Peyer's patch (tissue), 4 donors: Measurements from ENCODE around the gene CAMKK1. TPM values are rescaled to one million over a fixed set of nuclear protein-coding genes. Genes with fewer than 3 reads are reported as not detected.

Experiments
- DNase-seq, 3 donors: peaks; one replicate each; pipeline ENCODE4 v3.0.0-alpha.2; 2017 to 2019
- H3K27ac ChIP-seq, 4 donors: fragments of 200-600 bp; sonication (generic); one replicate each; pipeline ENCODE4 v1.5.1; 2016 to 2019
- H3K27me3 ChIP-seq, 2 donors: fragments of 200-600 bp; sonication (generic); one replicate each; pipeline ENCODE4 v1.5.1; 2019
- H3K36me3 ChIP-seq, 3 donors: fragments of 200-600 bp; sonication (generic); one replicate each; pipeline ENCODE4 v1.5.1; 2016 to 2019
- H3K4me1 ChIP-seq, 4 donors: fragments of 200-600 bp; sonication (generic); one replicate each; pipeline ENCODE4 v1.5.1; 2016 to 2019
- H3K4me3 ChIP-seq, 4 donors: fragments of 200-600 bp; sonication (generic); 1 replicate in 3 of 4; 2 replicates in 1 of 4; pipeline ENCODE4 v1.5.1; 2016 to 2019; ENCODE audit warnings: mild to moderate bottlenecking in 1 of 4
- H3K9me3 ChIP-seq, 4 donors: fragments of 200-600 bp; sonication (generic); one replicate each; pipeline ENCODE4 v1.5.1; 2016 to 2019; ENCODE audit warnings: mild to moderate bottlenecking in 1 of 4
- CTCF ChIP-seq, 6 experiments: fragments of 450-650 bp in 4 of 6; fragments of 200-600 bp in 2 of 6; sonication (generic) in 1 of 6; IDR thresholded peaks; one replicate each; pipeline ENCODE4 v1.5.1; 2017 to 2019; ENCODE audit warnings: antibody characterized with exemption in 6 of 6, mild to moderate bottlenecking in 3 of 6, moderate library complexity in 1 of 6
- POLR2A ChIP-seq, 2 donors: fragments of 450-650 bp; IDR thresholded peaks; one replicate each; pipeline ENCODE4 v1.5.1; 2017; ENCODE audit warnings: antibody characterized with exemption in 2 of 2, mild to moderate bottlenecking in 2 of 2, moderate library complexity in 2 of 2
- total RNA-seq, 4 donors: library from RNA; depleted of rRNA; stranded (reverse); fragments of >200 nt; gene quantifications; one replicate each; pipeline ENCODE4 v1.1.0, GENCODE V29; 2016

The CAMKK1 gene
- total RNA-seq, 4 donors from 2014 or later: 2.5 to 13.2 (median 4.6) TPM

GRCh38 chr17:3915995-3916696 is 23.3 kb upstream of the CAMKK1 start, which contains the start of gene P2RX1:
P2RX1 (minus strand) TSS chr17:3916465; CDS start chr17:3916225, 240 bp downstream.
- peaks cover 0 to 43% (median 22%) of the 10 kb centered on the region in 4 donors for H3K4me1 ChIP-seq
- peak within 1 kb of the TSS; percentile 74 to 85 (median 80) for H3K27ac ChIP-seq
- peak within 1 kb of the TSS in 3 of 4 donors; percentile 31 to 34 (median 34) for H3K4me3 ChIP-seq
- no peaks in the 10 kb centered on the region for H3K27me3 ChIP-seq
- no peak for TF ChIP-seq POLR2A (IDR thresholded peaks at IDR 0.05)
- TF ChIP-seq CTCF (IDR thresholded peaks at IDR 0.05): no peak
- H3K36me3 ChIP-seq: no peaks in the 10 kb centered on the region
- peak in 2 of 3 donors; percentile 72 to 81 for DNase-seq
- no peaks in the 10 kb centered on the region for H3K9me3 ChIP-seq

- H3K4me3 ChIP-seq: peak overlapping the region in 3 of 4 donors; percentile 31 to 34 (median 34)
- no peak for TF ChIP-seq POLR2A (IDR thresholded peaks at IDR 0.05)
- no peaks in the 10 kb centered on the region for H3K36me3 ChIP-seq
- H3K9me3 ChIP-seq: no peaks in the 10 kb centered on the region
- H3K4me1 ChIP-seq: peaks cover 0 to 44% (median 22%) of the 10 kb centered on the region in 4 donors
- H3K27me3 ChIP-seq: no peaks in the 10 kb centered on the region
- DNase-seq: peak in 1 of 3 donors; percentile 32
- H3K27ac ChIP-seq: peak overlapping the region; percentile 74 to 85 (median 80)
Measured at GRCh38 chr17:3915581-3915994, 22.7 kb upstream of the CAMKK1 start.

- H3K9me3 ChIP-seq: no peaks in the 10 kb centered on the region
- H3K4me1 ChIP-seq: peaks cover 0 to 46% (median 22%) of the 10 kb centered on the region in 4 donors
- H3K27ac ChIP-seq: peak overlapping the region; percentile 74 to 85 (median 80)
- H3K4me3 ChIP-seq: peak overlapping the region in 2 of 4 donors; percentile 31 to 34
- no peak for TF ChIP-seq POLR2A (IDR thresholded peaks at IDR 0.05)
- H3K36me3 ChIP-seq: no peaks in the 10 kb centered on the region
- DNase-seq: peak in 2 of 3 donors; percentile 88 to 91
- no peaks in the 10 kb centered on the region for H3K27me3 ChIP-seq
Measured at GRCh38 chr17:3914312-3914670, 21.4 kb upstream of the CAMKK1 start.

- no peaks in the 10 kb centered on the region for H3K27me3 ChIP-seq
- DNase-seq: peak; percentile 86 to 92 (median 88)
- H3K4me1 ChIP-seq: peaks cover 0 to 46% (median 21%) of the 10 kb centered on the region in 4 donors
- H3K27ac ChIP-seq: peak overlapping the region; percentile 74 to 85 (median 80)
- no peaks in the 10 kb centered on the region for H3K36me3 ChIP-seq
- TF ChIP-seq CTCF (IDR thresholded peaks at IDR 0.05) (peak; percentile 95 to 98 (median 98)), POLR2A (IDR thresholded peaks at IDR 0.05) (no peak)
- no peaks in the 10 kb centered on the region for H3K9me3 ChIP-seq
- peak overlapping the region in 2 of 4 donors; percentile 31 to 34 for H3K4me3 ChIP-seq
Measured at GRCh38 chr17:3913531-3914311, 20.9 kb upstream of the CAMKK1 start.

GRCh38 chr17:3912827-3913226 is 20.0 kb upstream of the CAMKK1 start:
- H3K27me3 ChIP-seq: no peaks in the 10 kb centered on the region
- no peaks in the 10 kb centered on the region for H3K36me3 ChIP-seq
- TF ChIP-seq POLR2A (IDR thresholded peaks at IDR 0.05): no peak
- no peak for TF ChIP-seq CTCF (IDR thresholded peaks at IDR 0.05)
- no peak for DNase-seq
- peak overlapping the region in 2 of 4 donors; percentile 9 to 85 for H3K27ac ChIP-seq
- no peaks in the 10 kb centered on the region for H3K9me3 ChIP-seq
- peaks cover 0 to 46% (median 20%) of the 10 kb centered on the region in 4 donors for H3K4me1 ChIP-seq
- H3K4me3 ChIP-seq: no peak overlapping the region

GRCh38 chr17:3911271-3912053 is 18.6 kb upstream of the CAMKK1 start:
- no peak for TF ChIP-seq CTCF (IDR thresholded peaks at IDR 0.05)
- no peak for TF ChIP-seq POLR2A (IDR thresholded peaks at IDR 0.05)
- H3K4me3 ChIP-seq: no peak overlapping the region
- peaks cover 0 to 35% (median 7%) of the 10 kb centered on the region in 4 donors for H3K4me1 ChIP-seq
- peak overlapping the region; percentile 40 to 78 (median 66) for H3K27ac ChIP-seq
- H3K27me3 ChIP-seq: no peaks in the 10 kb centered on the region
- peak in 2 of 3 donors; percentile 89 to 92 for DNase-seq
- H3K9me3 ChIP-seq: no peaks in the 10 kb centered on the region
- no peaks in the 10 kb centered on the region for H3K36me3 ChIP-seq
